Smooth muscle cell (in vitro differentiated cells): Measurements from ENCODE around the gene LANCL2. TPM values are rescaled to one million over a fixed set of nuclear protein-coding genes. Genes with fewer than 3 reads are reported as not detected.

Experiments used
- DNase-seq: peaks from one replicate; lab custom pipeline; 2025; ENCODE audit not compliant: unreplicated experiment; lab: John Stamatoyannopoulos, UW
- H2AFZ ChIP-seq: fragments of 200-600 bp; sonication (generic); 2 replicates; pipeline ENCODE4 v1.6.0; 2016; ENCODE audit warnings: antibody characterized with exemption, low read depth, mild to moderate bottlenecking
- H3F3A ChIP-seq: fragments of 200-600 bp; sonication (generic); 2 replicates; pipeline ENCODE4 v1.6.0; 2017; ENCODE audit warnings: antibody characterized with exemption, low read depth
- H3K27ac ChIP-seq: fragments of 200-600 bp; sonication (generic); 2 replicates; pipeline ENCODE4 v1.5.1; 2016; ENCODE audit warnings: low read depth, mild to moderate bottlenecking
- H3K27me3 ChIP-seq: fragments of 200-600 bp; sonication (generic); 2 replicates; pipeline ENCODE4 v1.6.1; 2016; ENCODE audit warnings: low read depth, mild to moderate bottlenecking
- H3K36me3 ChIP-seq: fragments of 200-600 bp; sonication (generic); 2 replicates; pipeline ENCODE4 v1.5.1; 2016; ENCODE audit warnings: low read depth
- H3K4me1 ChIP-seq: fragments of 200-600 bp; sonication (generic); 2 replicates; pipeline ENCODE4 v1.5.1; 2016; ENCODE audit warnings: low read depth
- H3K4me2 ChIP-seq: fragments of 200-600 bp; sonication (generic); 2 replicates; pipeline ENCODE4 v1.6.0; 2016; ENCODE audit warnings: mild to moderate bottlenecking
- H3K4me3 ChIP-seq: fragments of 200-600 bp; sonication (generic); 2 replicates; pipeline ENCODE4 v1.5.1; 2016; ENCODE audit warnings: mild to moderate bottlenecking
- H3K79me2 ChIP-seq: fragments of 200-600 bp; sonication (generic); 2 replicates; pipeline ENCODE4 v1.6.0; 2016; ENCODE audit warnings: low read depth, mild to moderate bottlenecking
- H3K9ac ChIP-seq: fragments of 200-600 bp; sonication (generic); 2 replicates; pipeline ENCODE4 v1.6.0; 2016; ENCODE audit warnings: low read depth
- H3K9me3 ChIP-seq: fragments of 200-600 bp; sonication (generic); replicated peaks from 2 replicates; pipeline ENCODE4 v1.5.1; 2016; ENCODE audit warnings: low read depth
- H4K20me1 ChIP-seq: fragments of 200-600 bp; sonication (generic); 2 replicates; pipeline ENCODE4 v1.6.0; 2016; ENCODE audit warnings: low read depth
- CTCF ChIP-seq: fragments of 200-600 bp; sonication (generic); IDR thresholded peaks from 2 replicates; pipeline ENCODE4 v1.5.1; 2017; ENCODE audit warnings: borderline replicate concordance, mild to moderate bottlenecking, antibody characterized with exemption; ENCODE audit not compliant: insufficient read depth, poor library complexity, severe bottlenecking
- WGBS: methylation state at CpG from one replicate; pipeline ENCODE4 v1.1.7; 2016; ENCODE audit warnings: low lambda C conversion rate; 5-methylcytosine and 5-hydroxymethylcytosine counted together
- polyA plus RNA-seq: library from polyadenylated mRNA; unstranded; fragments of >200 nt; fragmentation: Nextera tagmentation; extraction: Ambion mirVana; gene quantifications from 2 replicates; pipeline ENCODE4 v1.2.1, GENCODE V29; 2016
- total RNA-seq: library from RNA; depleted of rRNA; stranded (reverse); fragments of >200 nt; gene quantifications from 2 replicates; pipeline ENCODE4 v1.2.3, GENCODE V29; 2014

Gene LANCL2
- total and polyA plus RNA-seq, 2 experiments from 2014 or later = 9.4 to 15.6 TPM

GRCh38 chr7:55387062-55387965, 22.2 kb downstream of the LANCL2 start:
- DNase-seq = no peak
- H3F3A ChIP-seq = no peaks in the 10 kb centered on the region
- H3K4me3 ChIP-seq = no peak overlapping the region
- no peaks in the 10 kb centered on the region for H3K27me3 ChIP-seq
- H3K4me2 ChIP-seq = no peak overlapping the region
- peaks cover 7% of the 10 kb centered on the region for H3K36me3 ChIP-seq
- no peaks in the 10 kb centered on the region for H3K79me2 ChIP-seq
- TF ChIP-seq CTCF = no peak
- no peak overlapping the region for H2AFZ ChIP-seq
- H3K27ac ChIP-seq = no peak overlapping the region
- WGBS = 78% methylated on average over 7 of the region's 7 CpGs
- H3K9me3 ChIP-seq = peaks cover 21% of the 10 kb centered on the region
- no peak overlapping the region for H3K9ac ChIP-seq
- no peaks in the 10 kb centered on the region for H4K20me1 ChIP-seq
- H3K4me1 ChIP-seq = no peaks in the 10 kb centered on the region

DNA sequence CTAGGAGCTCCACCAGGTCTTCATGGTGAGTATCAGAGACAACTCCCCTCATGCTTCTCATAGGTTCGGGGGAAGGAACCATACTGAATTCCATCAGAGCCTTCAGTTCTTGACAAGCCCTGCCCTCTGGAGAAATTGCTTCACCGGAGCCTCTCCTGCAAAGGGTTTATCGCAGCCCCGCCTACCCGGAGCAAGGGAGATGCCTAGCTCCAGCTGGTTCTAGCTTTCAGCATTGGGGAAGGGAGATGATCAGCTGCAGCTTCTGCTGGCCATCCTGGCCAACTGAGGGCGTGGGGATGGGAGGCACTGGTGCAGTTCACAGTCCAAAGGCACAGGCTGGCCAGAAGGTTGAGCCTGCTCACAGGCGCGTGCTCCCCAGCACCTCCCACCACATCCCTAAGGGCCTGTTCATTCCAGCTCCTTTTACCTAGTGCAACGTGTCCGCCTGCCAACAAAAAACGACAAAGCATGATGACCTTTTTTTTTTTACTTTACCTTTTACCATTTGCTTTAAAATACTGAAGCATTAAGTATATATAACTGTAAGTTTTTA, 31.2 kb downstream of the LANCL2 start:
- no peak for TF ChIP-seq CTCF
- 95% methylated on average over 11 of the region's 11 CpGs for WGBS
- H3K27me3 ChIP-seq = no peaks in the 10 kb centered on the region
- DNase-seq = no peak
- no peak overlapping the region for H3K4me3 ChIP-seq
- H3K9ac ChIP-seq = no peak overlapping the region
- H3K4me1 ChIP-seq = no peaks in the 10 kb centered on the region
- H4K20me1 ChIP-seq = no peaks in the 10 kb centered on the region
- H2AFZ ChIP-seq = no peak overlapping the region
- H3K27ac ChIP-seq = no peak overlapping the region
- no peak overlapping the region for H3K4me2 ChIP-seq
- no peaks in the 10 kb centered on the region for H3F3A ChIP-seq
- H3K9me3 ChIP-seq = no peaks in the 10 kb centered on the region
- H3K79me2 ChIP-seq = no peaks in the 10 kb centered on the region
- no peaks in the 10 kb centered on the region for H3K36me3 ChIP-seq

- WGBS = 96% methylated on average over 3 of the region's 3 CpGs
- Histone ChIP-seq H3K9me3 (no peaks in the 10 kb centered on the region), H3K27ac (no peak overlapping the region), H3K79me2 (no peaks in the 10 kb centered on the region), H3K4me2 (no peak overlapping the region), H2AFZ (no peak overlapping the region), H3K9ac (no peak overlapping the region), H3K36me3 (no peaks in the 10 kb centered on the region), H3K4me1 (no peaks in the 10 kb centered on the region), H3K4me3 (no peak overlapping the region), H3K27me3 (no peaks in the 10 kb centered on the region), H3F3A (no peaks in the 10 kb centered on the region), H4K20me1 (no peaks in the 10 kb centered on the region)
- no peak for DNase-seq
- TF ChIP-seq CTCF = no peak
Measured at GRCh38 chr7:55397617-55398016, 32.5 kb downstream of the LANCL2 start.
